ENCODE measurements around the gene CXCL3.
"Not testable (repeated sequence)": the region's sequence is repeated elsewhere in the genome, so short reads cannot be mapped to it uniquely, and the experiment has no call there.

The CXCL3 gene

GRCh38 chr4:74038425-74039314 is at the start of gene CXCL3:
TSS of gene CXCL3 (minus strand) at chr4:74038689. CDS start at chr4:74038611, 78 bp downstream.
- peak; percentile 53 for DNase-seq

GRCh38 chr4:74087481-74087880 is 49.0 kb upstream of the CXCL3 start:
- DNase-seq = no peak

GRCh38 chr4:74085669-74086068 is 47.2 kb upstream of the CXCL3 start:
- no peak for DNase-seq

- no peak for DNase-seq
Observed at GRCh38 chr4:74084984-74085383, 46.5 kb upstream of the CXCL3 start.

GRCh38 chr4:74083546-74083945 is 45.1 kb upstream of the CXCL3 start:
- DNase-seq = no peak

GRCh38 chr4:74081035-74081434 is 42.5 kb upstream of the CXCL3 start:
- no peak for DNase-seq

- not testable (repeated sequence) for DNase-seq
Observed at GRCh38 chr4:74080351-74080750, 41.9 kb upstream of the CXCL3 start.

- DNase-seq = not testable (repeated sequence)
Observed at GRCh38 chr4:74079024-74079423, 40.5 kb upstream of the CXCL3 start.

- DNase-seq = no peak
Observed at GRCh38 chr4:74073358-74073757, 34.9 kb upstream of the CXCL3 start.

GRCh38 chr4:74072739-74073138 is 34.2 kb upstream of the CXCL3 start:
- no peak for DNase-seq

GRCh38 chr4:74067586-74067985 is 29.1 kb upstream of the CXCL3 start:
- no peak for DNase-seq

- DNase-seq = no peak
Observed at GRCh38 chr4:74066232-74066631, 27.7 kb upstream of the CXCL3 start.

GRCh38 chr4:74065115-74065642 is 26.7 kb upstream of the CXCL3 start:
- no peak for DNase-seq

- DNase-seq = no peak
Observed at GRCh38 chr4:74063859-74064258, 25.4 kb upstream of the CXCL3 start.

GRCh38 chr4:74062953-74063352 is 24.5 kb upstream of the CXCL3 start:
- DNase-seq = no peak

GRCh38 chr4:74061430-74061829 is 22.9 kb upstream of the CXCL3 start:
- DNase-seq = no peak

- DNase-seq = no peak
Observed at GRCh38 chr4:74059161-74059829, 20.8 kb upstream of the CXCL3 start.

GRCh38 chr4:74058048-74058651 is 19.7 kb upstream of the CXCL3 start:
- DNase-seq = no peak

GRCh38 chr4:74057588-74057987 is 19.1 kb upstream of the CXCL3 start:
- DNase-seq = no peak

- peak; percentile 74 for DNase-seq
Observed at GRCh38 chr4:74056858-74057562, 18.5 kb upstream of the CXCL3 start.

- peak; percentile 58 for DNase-seq
Observed at GRCh38 chr4:74056114-74056857, 17.8 kb upstream of the CXCL3 start.

GRCh38 chr4:74055498-74055897 is 17.0 kb upstream of the CXCL3 start:
- DNase-seq = no peak

Data from HCEC 1CT (cell line).